Activated CD8-positive, alpha-beta memory T cell treated with anti-CD3 and anti-CD28 coated beads for 24 hours (primary cell): ENCODE data around the gene UBALD1.

Experiments used
- DNase-seq: peaks from one replicate; pipeline ENCODE4 v3.0.0-alpha.2; 2020

The UBALD1 gene

GRCh38 chr16:4614571-4615383 lies at the start of gene UBALD1:
TSS of gene UBALD1 (minus strand) at chr16:4614888. CDS start at chr16:4614797, 91 bp downstream.
- peak; percentile 88 for DNase-seq

GRCh38 chr16:4663777-4664465 lies 49.2 kb upstream of the UBALD1 start:
- no peak for DNase-seq

GRCh38 chr16:4663465-4663776 lies 48.7 kb upstream of the UBALD1 start:
- no peak for DNase-seq

GRCh38 chr16:4661661-4662060 lies 47.0 kb upstream of the UBALD1 start:
- no peak for DNase-seq

DNA sequence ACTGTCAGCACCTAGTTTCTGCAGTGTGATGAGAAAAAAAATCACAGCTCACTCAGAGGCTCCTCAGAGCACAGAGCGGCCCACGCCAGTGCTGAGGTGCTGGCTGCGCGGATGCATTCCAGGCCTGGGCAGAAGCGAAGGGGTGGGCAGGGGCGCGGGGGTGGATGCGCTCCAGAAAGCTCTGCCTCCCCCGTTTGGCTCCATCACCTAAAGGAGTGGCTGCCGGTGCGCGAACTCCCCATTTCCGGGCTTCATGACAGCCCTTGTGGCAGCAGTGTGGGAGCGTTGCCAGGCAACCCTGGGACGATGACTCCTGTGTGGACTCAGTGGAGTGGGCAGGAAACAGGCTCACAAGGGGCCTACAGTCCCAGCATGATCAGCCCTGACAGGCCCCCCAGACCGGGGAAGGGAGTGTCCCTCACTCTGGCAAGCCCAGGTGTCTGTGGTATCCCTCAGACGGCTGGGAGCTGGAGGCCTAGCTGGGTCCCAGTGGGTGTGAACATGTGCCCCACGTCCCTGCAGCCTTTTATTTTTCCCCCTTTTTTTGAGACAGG lies 45.8 kb upstream of the UBALD1 start:
- peak; percentile 91 for DNase-seq

DNA sequence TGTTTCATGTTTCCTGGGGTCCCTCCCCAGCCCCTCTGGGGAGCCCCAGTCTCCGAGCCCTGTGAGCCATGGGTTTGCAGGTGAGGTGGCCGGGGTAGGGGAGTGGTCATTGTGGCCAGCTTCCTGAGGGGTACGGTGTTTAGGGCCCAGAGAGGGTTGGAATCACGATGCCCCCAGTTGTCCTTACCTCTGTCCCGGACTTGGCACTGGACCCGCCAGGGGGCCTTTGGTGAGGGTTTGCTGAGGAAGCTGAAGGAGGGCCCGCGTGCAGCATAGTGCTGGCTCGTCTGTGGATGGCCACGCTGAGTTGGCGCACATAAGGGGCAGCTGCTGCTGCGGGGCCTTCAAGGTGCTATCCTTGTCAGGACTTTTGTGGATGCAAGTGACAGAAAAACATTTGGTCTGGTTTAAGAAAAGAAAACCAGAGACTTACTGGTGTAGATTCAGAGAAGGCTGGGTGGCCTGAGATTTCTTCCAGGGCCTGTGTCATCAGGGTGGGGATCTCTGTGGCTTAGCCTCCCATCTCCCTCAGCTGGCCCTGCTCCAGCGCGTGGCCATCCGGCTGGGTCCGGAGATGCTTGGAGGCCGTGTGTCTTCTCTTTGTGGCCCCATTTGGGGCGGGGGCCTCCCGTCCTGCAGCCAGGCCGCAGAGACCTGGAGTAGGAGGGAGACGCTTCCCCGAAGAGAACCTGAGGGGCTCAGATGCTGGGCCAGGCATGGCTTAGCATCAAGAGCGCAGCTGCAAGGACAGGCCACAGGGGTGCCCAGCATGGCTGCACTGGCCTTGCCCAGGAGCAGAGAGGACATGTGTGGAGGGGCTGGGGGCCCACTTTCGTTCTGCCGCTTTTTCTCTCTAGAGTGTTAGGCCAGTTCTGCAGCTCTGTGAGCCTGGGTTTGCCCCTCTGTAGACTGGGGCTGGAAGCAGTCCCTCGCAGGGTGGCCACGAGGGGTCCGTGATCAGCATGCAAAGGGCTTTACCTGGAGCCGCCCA lies 45.0 kb upstream of the UBALD1 start:
- DNase-seq, result no peak

- DNase-seq, result no peak
These were observed 42.3 kb upstream of the UBALD1 start for GRCh38 chr16:4656695-4657686.

- DNase-seq, result no peak
These were observed 41.5 kb upstream of the UBALD1 start for GRCh38 chr16:4656221-4656620.

DNA sequence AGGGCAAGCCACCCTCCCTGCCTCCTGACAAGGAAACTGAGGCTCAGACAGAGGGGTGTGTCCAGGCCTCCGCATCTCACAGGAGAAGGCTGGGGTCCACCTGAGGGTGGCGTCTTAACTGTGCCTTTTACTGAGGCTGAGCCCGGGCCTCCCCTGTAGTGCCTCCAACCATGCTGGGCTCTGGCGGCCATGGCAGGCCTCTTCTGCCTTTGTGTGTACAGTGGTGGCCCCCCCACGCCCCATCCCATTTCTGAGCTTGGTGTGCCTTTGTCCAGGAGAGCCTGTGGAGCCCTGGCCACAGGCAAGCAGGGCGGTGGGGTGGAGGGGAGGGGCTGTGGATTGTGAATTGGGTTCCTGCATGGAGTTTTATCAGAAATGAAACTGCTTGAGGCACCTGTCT lies 41.1 kb upstream of the UBALD1 start:
- no peak for DNase-seq

- no peak for DNase-seq
These were observed 40.4 kb upstream of the UBALD1 start for GRCh38 chr16:4654964-4655590.

DNA sequence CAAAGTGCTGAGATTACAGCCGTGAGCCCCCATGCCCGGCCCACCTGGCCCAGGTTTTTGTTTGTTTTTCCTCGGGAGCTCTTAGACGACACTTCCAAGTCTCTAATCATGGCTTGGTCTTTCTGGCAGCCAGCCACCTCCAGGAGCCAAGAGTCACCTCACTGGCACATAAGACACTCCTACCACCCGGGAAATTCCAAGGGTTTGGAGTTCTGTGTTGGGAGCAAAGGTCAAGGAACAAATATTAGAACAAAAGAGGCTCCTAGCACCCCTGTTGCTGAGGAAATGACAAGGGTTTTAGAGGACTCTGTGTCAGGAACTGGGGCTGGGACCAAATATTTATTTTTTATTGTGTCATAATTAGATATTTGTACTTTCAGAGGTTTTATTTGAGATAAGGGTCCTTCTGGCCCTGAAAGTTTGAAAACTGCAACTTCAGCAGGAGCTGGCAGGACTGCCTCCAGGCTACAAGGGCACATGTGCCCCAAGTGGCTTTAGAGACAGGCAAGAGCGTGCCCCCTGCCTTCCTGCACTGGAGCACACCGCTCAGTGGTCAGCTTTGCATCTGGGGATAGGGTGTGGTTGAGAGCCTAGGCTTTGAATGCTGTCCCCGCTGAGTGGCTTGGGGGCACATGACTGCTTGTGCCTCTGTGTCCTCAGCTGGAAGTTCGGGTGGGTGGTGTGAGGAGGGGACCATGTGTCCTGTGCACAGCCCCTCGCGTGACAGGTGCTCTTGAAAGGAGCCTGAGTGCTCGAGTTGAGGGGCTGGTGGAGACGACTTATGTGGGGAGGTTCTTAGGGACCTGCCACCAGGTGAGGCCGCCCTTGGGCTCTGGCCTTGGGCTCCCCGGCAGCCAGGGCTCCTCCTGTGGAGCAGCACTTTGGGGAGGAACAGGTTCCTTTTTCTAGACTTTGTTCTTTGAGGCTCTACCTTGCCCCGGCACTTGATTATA lies 39.6 kb upstream of the UBALD1 start:
- DNase-seq, result no peak

- no peak for DNase-seq
These were observed 37.9 kb upstream of the UBALD1 start for GRCh38 chr16:4652561-4652960.

GRCh38 chr16:4651827-4652226 lies 37.1 kb upstream of the UBALD1 start:
- DNase-seq, result no peak

- DNase-seq, result peak; percentile 89
These were observed 35.9 kb upstream of the UBALD1 start for GRCh38 chr16:4650443-4651074.

- DNase-seq, result no peak
These were observed 35.2 kb upstream of the UBALD1 start for GRCh38 chr16:4649744-4650442.

DNA sequence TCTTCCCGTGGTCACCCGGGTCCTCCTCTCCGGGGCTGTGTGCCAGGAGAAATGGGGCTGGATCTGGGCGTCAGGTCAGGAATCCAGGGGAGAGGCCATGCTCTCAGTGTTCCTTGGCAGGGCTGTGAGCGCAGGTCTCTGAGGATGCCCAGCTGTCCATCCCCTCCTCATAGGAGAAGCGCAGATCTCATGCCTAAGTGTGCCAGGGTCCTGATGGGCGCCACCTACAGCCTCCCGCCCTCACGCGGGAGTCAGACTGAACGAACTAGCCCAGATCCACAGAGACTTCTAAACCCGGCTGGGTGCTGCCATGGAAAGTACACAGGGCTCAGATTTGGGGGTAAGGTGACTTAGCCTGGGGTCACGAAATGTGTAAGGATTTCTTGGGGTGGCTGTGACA lies 34.2 kb upstream of the UBALD1 start:
- DNase-seq, result no peak

- no peak for DNase-seq
These were observed 32.9 kb upstream of the UBALD1 start for GRCh38 chr16:4647644-4647980.

DNA sequence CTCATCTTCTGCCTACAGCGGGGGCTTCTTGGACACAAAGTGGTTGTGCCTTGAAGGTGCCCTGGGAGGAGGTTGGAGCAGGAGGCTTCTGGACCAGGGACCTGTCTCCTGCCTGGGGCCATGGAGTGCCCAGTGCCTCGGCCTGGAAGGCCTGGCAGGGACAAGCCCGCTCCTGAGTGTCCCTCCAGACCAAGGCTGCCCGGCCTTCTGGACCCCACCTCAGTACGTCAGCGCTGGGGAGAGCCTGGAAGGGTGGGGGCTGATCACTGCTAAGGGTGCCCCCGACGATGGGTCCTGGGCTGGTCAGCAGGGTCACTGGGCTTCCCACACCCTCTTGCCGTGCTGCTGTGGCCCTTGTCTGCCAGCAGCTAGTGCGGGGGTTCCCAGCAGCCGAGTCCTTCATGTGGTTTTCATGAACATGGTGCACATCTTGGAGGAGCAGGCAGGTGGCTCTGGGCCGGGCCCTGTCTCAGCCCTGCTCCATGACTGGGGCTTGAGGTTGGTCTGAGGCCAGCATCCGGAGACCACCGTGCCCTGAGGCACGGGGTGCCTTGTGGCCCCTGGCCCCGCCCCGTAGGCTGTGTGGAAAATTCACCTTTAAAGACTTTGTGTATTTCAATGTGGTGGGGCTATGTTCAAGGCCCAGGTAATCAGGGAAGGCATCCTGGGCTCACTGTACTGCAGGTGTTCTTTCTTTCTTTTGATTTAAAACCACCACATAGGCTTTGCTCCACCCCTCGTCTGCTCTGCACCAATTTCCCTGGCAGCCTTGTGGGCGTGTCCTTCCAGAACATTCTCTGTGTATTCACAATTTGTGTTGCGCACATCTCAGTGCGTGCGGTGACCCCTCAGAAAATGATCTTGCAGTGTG lies 32.3 kb upstream of the UBALD1 start:
- DNase-seq, result no peak
